ENCODE measurements around the gene MPEG1. TPM values are rescaled to one million over a fixed set of nuclear protein-coding genes. Genes with fewer than 3 reads are reported as not detected.

The MPEG1 gene
- total and polyA plus RNA-seq, 2 of the 4 experiments (the other 2 are of a cell fraction), result not detected

- peaks cover 8% of the 10 kb centered on the region; the same call in 1 of the 2 replicates for H3K9me1 ChIP-seq (ENCODE audit: insufficient read depth, low read length)
- no peak overlapping the region for H4K91ac ChIP-seq (ENCODE audit: insufficient read depth, low read depth, low read length)
- no peaks in the 10 kb centered on the region for H3K9me3 ChIP-seq (ENCODE audit: control insufficient read depth, insufficient read depth, low read length)
- H3K27me3 ChIP-seq (ENCODE audit: control insufficient read depth, insufficient read depth, low read length), result no peaks in the 10 kb centered on the region
- H2BK15ac ChIP-seq (ENCODE audit: low read depth, low read length), result no peak overlapping the region
- H3K23ac ChIP-seq (ENCODE audit: low read depth, low read length), result no peak overlapping the region
- intact Hi-C loops (cut with micrococcal nuclease) (no loop called here), dilution Hi-C loops (cut with HindIII; ENCODE audit: low sequenced_read_pairs, unreplicated experiment) (no loop called here), in situ Hi-C loops (cut with MboI; ENCODE audit: low sequenced_read_pairs) (no loop called here)
- no peak overlapping the region for H3K4ac ChIP-seq (ENCODE audit: low read depth, low read length)
- H2BK20ac ChIP-seq (ENCODE audit: low read depth, low read length), result no peak overlapping the region
- H2AFZ ChIP-seq (replicated peaks; ENCODE audit: low read length, poor library complexity), result no peak overlapping the region
- no peak overlapping the region for H3K4me2 ChIP-seq (ENCODE audit: low read depth, low read length)
- H3K14ac ChIP-seq (replicated peaks; ENCODE audit: low read depth, low read length), result no peak overlapping the region
- no CpG with 5 or more reads among the region's 2 CpGs for WGBS, 2 experiments (ENCODE audit: extremely low coverage in 2 of 2, insufficient read length in 1 of 2)
- no peak for ATAC-seq (ENCODE audit: low read depth)
- no peak overlapping the region for H4K5ac ChIP-seq (ENCODE audit: low read depth, low read length)
- H3K56ac ChIP-seq (ENCODE audit: extremely low read depth, insufficient read depth, low read length), result no peak overlapping the region
- no peak overlapping the region for H4K8ac ChIP-seq (ENCODE audit: low read depth in 2 of 2, low read length in 2 of 2)
- H3K4me3 ChIP-seq (ENCODE audit: insufficient read depth, low read depth, low read length), result no peak overlapping the region
- no TSS peak for BruUV-seq (replicated peaks)
- H3K9ac ChIP-seq (ENCODE audit: low read depth, low read length), result no peak overlapping the region
- H2BK5ac ChIP-seq (ENCODE audit: low read depth, low read length, poor library complexity, severe bottlenecking), result no peak overlapping the region
- H2AK5ac ChIP-seq (ENCODE audit: low read depth, low read length), result no peak overlapping the region
- ChIA-PET CTCF (no interaction called here), POLR2A (ENCODE audit: unreplicated experiment) (no interaction called here)
- H3K18ac ChIP-seq (ENCODE audit: low read depth, low read length), result no peak overlapping the region
- H2BK120ac ChIP-seq (ENCODE audit: low read depth, low read length), result no peak overlapping the region
- H3K79me1 ChIP-seq (ENCODE audit: low read depth in 1 of 2, low read length in 2 of 2), result peaks cover 0 to 8% of the 10 kb centered on the region in 2 experiments; a peak in 2 of 4 replicates
- H3K36me3 ChIP-seq (ENCODE audit: control insufficient read depth, insufficient read depth, low read length), result peaks cover 20% of the 10 kb centered on the region
- H2AK9ac ChIP-seq (replicated peaks; ENCODE audit: low read depth, low read length, poor library complexity), result no peak overlapping the region
- DNase-seq, result no peak
- no peak for TF ChIP-seq CEBPB (IDR thresholded peaks at IDR 0.05; ENCODE audit: low read depth, low read length)
- TF ChIP-seq CTCF (conservative IDR thresholded peaks at IDR 0.05; ENCODE audit: low read depth, low read length), result no peak
- H3K4me1 ChIP-seq (ENCODE audit: control insufficient read depth, insufficient read depth, low read length), result peaks cover 15% of the 10 kb centered on the region
- H4K20me1 ChIP-seq (ENCODE audit: insufficient read depth, low read length), result peaks cover 5% of the 10 kb centered on the region; the same call in 1 of the 2 replicates
- H3K27ac ChIP-seq (ENCODE audit: insufficient read depth, low read length), result no peak overlapping the region
Observed at GRCh38 chr11:59179121-59179520, 33.6 kb downstream of the MPEG1 start.
